ENCODE measurements around the gene SAFB. TPM values are rescaled to one million over a fixed set of nuclear protein-coding genes. Genes with fewer than 3 reads are reported as not detected.

SAFB gene
- total and polyA plus RNA-seq, 2 of the 4 experiments (the other 2 are of a cell fraction), result 18.5 to 41.2 TPM

DNA sequence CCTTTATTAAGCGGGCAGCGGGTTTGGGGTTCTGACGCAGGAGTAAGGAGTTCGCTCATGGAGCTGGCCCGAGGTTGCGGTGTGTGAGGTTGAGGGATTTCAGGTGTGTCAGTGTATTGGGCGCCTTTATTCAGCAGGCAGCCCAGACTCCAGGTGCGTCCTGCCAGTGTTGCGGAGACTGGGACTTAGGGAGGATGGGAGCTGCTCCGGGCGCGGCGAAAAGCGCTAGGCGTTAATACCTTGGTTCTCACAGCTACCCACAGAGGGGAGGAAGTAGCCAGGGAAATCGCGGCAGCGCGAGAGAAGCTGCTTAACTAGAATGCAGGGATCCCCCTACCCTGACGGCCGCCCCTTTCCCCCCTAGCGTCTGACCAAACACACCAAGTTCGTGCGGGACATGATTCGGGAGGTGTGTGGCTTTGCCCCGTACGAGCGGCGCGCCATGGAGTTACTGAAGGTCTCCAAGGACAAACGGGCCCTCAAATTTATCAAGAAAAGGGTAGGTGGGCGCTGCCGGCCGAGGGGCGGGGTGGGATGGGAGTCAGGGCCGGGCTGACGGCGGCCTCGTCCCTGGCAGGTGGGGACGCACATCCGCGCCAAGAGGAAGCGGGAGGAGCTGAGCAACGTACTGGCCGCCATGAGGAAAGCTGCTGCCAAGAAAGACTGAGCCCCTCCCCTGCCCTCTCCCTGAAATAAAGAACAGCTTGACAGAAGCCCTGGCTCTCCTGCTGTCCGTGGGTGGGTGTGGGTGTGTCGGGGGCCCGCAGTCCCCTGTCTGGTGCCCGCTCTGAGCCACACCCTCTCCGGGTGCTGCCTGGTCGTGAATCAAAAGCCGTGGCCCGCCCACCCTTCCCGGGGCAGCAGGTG is 68.3 kb downstream of the SAFB start:
- Histone ChIP-seq H2AK9ac (replicated peaks; ENCODE audit: low read depth, low read length, poor library complexity) (peak overlapping the region; percentile 100), H3K9ac (ENCODE audit: low read depth, low read length) (peak overlapping the region; percentile 78), H3K56ac (ENCODE audit: extremely low read depth, insufficient read depth, low read length) (peak overlapping the region; percentile 20; the same call in 1 of the 2 replicates), H2BK15ac (ENCODE audit: low read depth, low read length) (no peak overlapping the region), H2AFZ (replicated peaks; ENCODE audit: low read length, poor library complexity) (no peak overlapping the region), H3K14ac (replicated peaks; ENCODE audit: low read depth, low read length) (peak overlapping the region; percentile 93), H3K18ac (ENCODE audit: low read depth, low read length) (no peak overlapping the region), H3K9me1 (ENCODE audit: insufficient read depth, low read length) (peaks cover 7% of the 10 kb centered on the region; the same call in 1 of the 2 replicates), H2BK120ac (ENCODE audit: low read depth, low read length) (no peak overlapping the region), H3K23ac (ENCODE audit: low read depth, low read length) (peak overlapping the region; percentile 96), H2BK5ac (ENCODE audit: low read depth, low read length, poor library complexity, severe bottlenecking) (peak overlapping the region; percentile 5), H3K36me3 (ENCODE audit: control insufficient read depth, insufficient read depth, low read length) (peaks cover 50% of the 10 kb centered on the region), H4K20me1 (ENCODE audit: insufficient read depth, low read length) (peaks cover 61% of the 10 kb centered on the region), H2BK20ac (ENCODE audit: low read depth, low read length) (no peak overlapping the region), H4K8ac (ENCODE audit: low read depth in 2 of 2, low read length in 2 of 2) (peak overlapping the region in 1 of 2 experiments; percentile 26; a peak in 3 of 4 replicates), H3K4ac (ENCODE audit: low read depth, low read length) (0 out of 2 replicates have a peak overlapping the region, but pooled peaks have one; percentile 29), H3K9me3 (ENCODE audit: control insufficient read depth, insufficient read depth, low read length) (no peaks in the 10 kb centered on the region), H3K4me2 (ENCODE audit: low read depth, low read length) (peak overlapping the region; percentile 97), H3K27me3 (ENCODE audit: control insufficient read depth, insufficient read depth, low read length) (no peaks in the 10 kb centered on the region), H3K4me3 (ENCODE audit: insufficient read depth, low read depth, low read length) (peak overlapping the region; percentile 74), H2AK5ac (ENCODE audit: low read depth, low read length) (peak overlapping the region; percentile 90), H3K27ac (ENCODE audit: insufficient read depth, low read length) (peak overlapping the region; percentile 78), H3K79me1 (ENCODE audit: low read depth in 1 of 2, low read length in 2 of 2) (peaks cover 0 to 50% of the 10 kb centered on the region in 2 experiments; a peak in 1 of 4 replicates), H3K4me1 (ENCODE audit: control insufficient read depth, insufficient read depth, low read length) (peaks cover 2% of the 10 kb centered on the region; the same call in 1 of the 2 replicates), H4K91ac (ENCODE audit: insufficient read depth, low read depth, low read length) (no peak overlapping the region), H4K5ac (ENCODE audit: low read depth, low read length) (no peak overlapping the region)
- DNase-seq (peak; percentile 31), ATAC-seq (ENCODE audit: low read depth) (no peak)
- ChIA-PET CTCF (no interaction called here), POLR2A (ENCODE audit: unreplicated experiment) (interaction anchor here (0.7 to 0.9 kb wide), 2 partner anchors 16 to 46 kb away, joined by 9 to 19 read pairs; no protein-coding TSS in a partner anchor)
- in situ Hi-C loops (cut with MboI; ENCODE audit: low sequenced_read_pairs) (no loop called here), dilution Hi-C loops (cut with HindIII; ENCODE audit: low sequenced_read_pairs, unreplicated experiment) (no loop called here), intact Hi-C loops (cut with micrococcal nuclease) (no loop called here)
- BruUV-seq (replicated peaks), result no TSS peak
- 5% methylated on average over 23 of the region's 54 CpGs; no CpG with 5 or more reads in 1 of the 2 experiments for whole genome bisulfite sequencing, 2 experiments (ENCODE audit: extremely low coverage in 2 of 2, insufficient read length in 1 of 2)
- TF ChIP-seq MAFK (IDR thresholded peaks at IDR 0.05; ENCODE audit: low read depth, low read length) (no peak), MXI1 (IDR thresholded peaks at IDR 0.05; ENCODE audit: borderline replicate concordance, low read depth, low read length) (0 out of 2 replicates have a peak, but pooled peaks have one; percentile 57)
